ENCODE measurements around the gene HHIPL1. TPM values are rescaled to one million over a fixed set of nuclear protein-coding genes. Genes with fewer than 3 reads are reported as not detected.
A peak's percentile ranks its signal among the peaks of the same experiment; 100 is the strongest.

HHIPL1 gene
- total RNA-seq, 1 experiment from 2014 or later: 2.6 TPM

DNA sequence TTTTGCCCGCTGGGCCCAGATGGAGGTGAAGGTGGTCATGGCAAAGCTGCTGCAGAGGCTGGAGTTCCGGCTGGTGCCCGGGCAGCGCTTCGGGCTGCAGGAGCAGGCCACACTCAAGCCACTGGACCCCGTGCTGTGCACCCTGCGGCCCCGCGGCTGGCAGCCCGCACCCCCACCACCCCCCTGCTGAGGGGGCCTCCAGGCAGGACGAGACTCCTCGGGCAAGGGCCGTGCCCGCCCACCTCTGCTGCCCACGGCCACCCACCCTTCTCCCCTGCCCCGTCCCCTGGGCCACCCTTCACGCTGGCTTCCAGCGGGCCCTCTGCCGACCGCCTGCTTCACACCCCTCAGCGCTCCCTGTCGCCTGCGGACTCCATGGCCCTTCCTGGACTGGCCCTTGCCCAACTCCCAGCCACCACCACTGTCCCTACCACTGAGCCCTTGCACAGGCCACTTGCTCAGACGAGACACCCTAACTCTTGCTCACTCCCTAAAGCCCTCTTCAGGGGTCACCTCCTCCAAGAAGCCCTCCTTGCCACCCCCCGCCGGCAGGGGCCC, 81.7 kb downstream of the HHIPL1 start:
- no peak overlapping the region for H3K18ac ChIP-seq (ENCODE audit: insufficient read length, low read depth, low read length)
- H3K9me3 ChIP-seq (ENCODE audit: control insufficient read depth, low read depth, low read length): no peaks in the 10 kb centered on the region
- WGBS (ENCODE audit: extremely low coverage, insufficient read length, low lambda C conversion rate): no CpG with 5 or more reads among the region's 26 CpGs
- H3K9ac ChIP-seq (ENCODE audit: extremely low read depth, insufficient read length, low read length): no peak overlapping the region
- no peak overlapping the region for H3K4ac ChIP-seq (ENCODE audit: low read depth, low read length)
- Mint-ChIP-seq H3K27me3 (ENCODE audit: low read depth) (peaks cover 6% of the 10 kb centered on the region), H3K9me3 (no peaks in the 10 kb centered on the region; a peak in 1 of 5 replicates), H3K4me1 (peaks cover 6 to 29% of the 10 kb centered on the region in 2 experiments), H3K4me3 (no peak overlapping the region; a peak in 1 of 5 replicates), H3K36me3 (ENCODE audit: insufficient read depth in 1 of 3, low read depth in 3 of 3) (no peaks in the 10 kb centered on the region), H3K27ac (0 out of 7 replicates have a peak overlapping the region, but pooled peaks of 1 of the 3 experiments have one; percentile 59)
- DNase-seq: peak; percentile 27
- no peak overlapping the region for H2AFZ ChIP-seq (ENCODE audit: low read length)
- H3K14ac ChIP-seq (ENCODE audit: insufficient read depth, low read length): no peak overlapping the region
- no peak for TF ChIP-seq CTCF (conservative IDR thresholded peaks at IDR 0.05)
- no peaks in the 10 kb centered on the region for H4K20me1 ChIP-seq (ENCODE audit: control insufficient read depth, insufficient read depth, insufficient read length)
- no peak overlapping the region for H4K91ac ChIP-seq (ENCODE audit: insufficient read length, low read depth, low read length)
- peaks cover 4% of the 10 kb centered on the region for H3K23me2 ChIP-seq (ENCODE audit: insufficient read length, low read depth, low read length, poor library complexity, severe bottlenecking)
- H3T11ph ChIP-seq (ENCODE audit: low read length): no peak overlapping the region
- H2BK12ac ChIP-seq (ENCODE audit: insufficient read length, low read depth, low read length): no peak overlapping the region
- H2AK5ac ChIP-seq (ENCODE audit: insufficient read length, low read length): no peak overlapping the region
- no peak overlapping the region for H3K56ac ChIP-seq (ENCODE audit: insufficient read length, low read depth, low read length)
- H3K4me2 ChIP-seq (ENCODE audit: insufficient read depth, insufficient read length, low read length): no peak overlapping the region
- no peaks in the 10 kb centered on the region for H3K27me3 ChIP-seq (ENCODE audit: insufficient read depth, low read length)
- H2BK20ac ChIP-seq (ENCODE audit: low read depth, low read length, poor library complexity, severe bottlenecking): no peak overlapping the region
- H4K5ac ChIP-seq (ENCODE audit: insufficient read length, low read depth, low read length): no peak overlapping the region
- no peak overlapping the region for H4K8ac ChIP-seq (replicated peaks; ENCODE audit: insufficient read length, low read depth, low read length)
- H2BK15ac ChIP-seq (ENCODE audit: low read depth, low read length): no peak overlapping the region
- no peaks in the 10 kb centered on the region for H3K4me1 ChIP-seq (ENCODE audit: insufficient read depth, low read length)
- no peak overlapping the region for H3K27ac ChIP-seq (ENCODE audit: insufficient read length, low read depth, low read length)
- H2BK5ac ChIP-seq (ENCODE audit: insufficient read length, low read length): no peak overlapping the region
- no peaks in the 10 kb centered on the region for H3K79me1 ChIP-seq (ENCODE audit: insufficient read depth, low read depth, low read length, poor library complexity, severe bottlenecking)
- H3K79me2 ChIP-seq (ENCODE audit: insufficient read depth, low read length): no peaks in the 10 kb centered on the region
- no peak overlapping the region for H2BK120ac ChIP-seq (ENCODE audit: low read depth, low read length, poor library complexity, severe bottlenecking)
- no peak overlapping the region for H3K23ac ChIP-seq (ENCODE audit: insufficient read length, low read depth, low read length)

Data from H9 (cell line).